NB4 (cell line): ENCODE data around the gene FBXO34.
A peak's percentile ranks its signal among the peaks of the same experiment; 100 is the strongest.

Experiments used
- DNase-seq: peaks from one replicate; pipeline ENCODE4 v3.0.0; 2010; ENCODE audit warnings: low read depth
- H3K4me3 ChIP-seq: one replicate; pipeline ENCODE4 v1.5.1; 2011; ENCODE audit warnings: mild to moderate bottlenecking, low read depth, low read length, moderate library complexity
- CTCF ChIP-seq: IDR thresholded peaks from one replicate; pipeline ENCODE4 v1.5.1; 2012; ENCODE audit warnings: low read depth, low read length
- MAX ChIP-seq: IDR thresholded peaks from 2 replicates; pipeline ENCODE4 v1.6.1; 2011; ENCODE audit warnings: low read depth, low read length
- MYC ChIP-seq: IDR thresholded peaks from 2 replicates; pipeline ENCODE4 v1.6.1; 2011; ENCODE audit warnings: low read depth, low read length
- POLR2A ChIP-seq: IDR thresholded peaks from 2 replicates; pipeline ENCODE4 v1.6.1; 2011; ENCODE audit warnings: mild to moderate bottlenecking; ENCODE audit not compliant: insufficient read length; ENCODE audit errors: extremely low read depth

The FBXO34 gene

GRCh38 chr14:55388160-55388559, 116.9 kb downstream of the FBXO34 start:
- TF ChIP-seq MAX (no peak), POLR2A (no peak), CTCF (no peak), MYC (no peak)
- no peak overlapping the region for H3K4me3 ChIP-seq
- DNase-seq: no peak

GRCh38 chr14:55389330-55389729, 118.1 kb downstream of the FBXO34 start:
- DNase-seq: no peak
- H3K4me3 ChIP-seq: no peak overlapping the region
- TF ChIP-seq MAX (no peak), MYC (no peak), POLR2A (no peak), CTCF (no peak)

GRCh38 chr14:55398679-55399078, 127.5 kb downstream of the FBXO34 start:
- H3K4me3 ChIP-seq: no peak overlapping the region
- peak; percentile 11 for DNase-seq

GRCh38 chr14:55399183-55399582, 128.0 kb downstream of the FBXO34 start:
- no peak for DNase-seq
- no peak overlapping the region for H3K4me3 ChIP-seq
- TF ChIP-seq POLR2A: no peak
- no peak for TF ChIP-seq CTCF
- TF ChIP-seq MAX: no peak
- no peak for TF ChIP-seq MYC

More at GRCh38 chr14:55398679-55399078, 127.5 kb downstream of the FBXO34 start:
- TF ChIP-seq MAX (no peak), POLR2A (no peak), CTCF (no peak), MYC (no peak)

- TF ChIP-seq MAX (no peak), CTCF (no peak), MYC (no peak)
- DNase-seq: no peak
- no peak overlapping the region for H3K4me3 ChIP-seq
Observed at GRCh38 chr14:55399852-55400251, 128.6 kb downstream of the FBXO34 start.

- H3K4me3 ChIP-seq: no peak overlapping the region
- DNase-seq: no peak
- TF ChIP-seq MYC (no peak), MAX (no peak), POLR2A (no peak), CTCF (no peak)
Observed at GRCh38 chr14:55401751-55402150, 130.5 kb downstream of the FBXO34 start.
